ENCODE measurements around the gene PTPN11. TPM values are rescaled to one million over a fixed set of nuclear protein-coding genes. Genes with fewer than 3 reads are reported as not detected.

PTPN11 gene
- total and polyA plus RNA-seq, 2 of the 13 experiments (the other 11 are each of a cell fraction or from before 2014, with no cell fraction given), result 30.0 to 63.5 TPM

DNA sequence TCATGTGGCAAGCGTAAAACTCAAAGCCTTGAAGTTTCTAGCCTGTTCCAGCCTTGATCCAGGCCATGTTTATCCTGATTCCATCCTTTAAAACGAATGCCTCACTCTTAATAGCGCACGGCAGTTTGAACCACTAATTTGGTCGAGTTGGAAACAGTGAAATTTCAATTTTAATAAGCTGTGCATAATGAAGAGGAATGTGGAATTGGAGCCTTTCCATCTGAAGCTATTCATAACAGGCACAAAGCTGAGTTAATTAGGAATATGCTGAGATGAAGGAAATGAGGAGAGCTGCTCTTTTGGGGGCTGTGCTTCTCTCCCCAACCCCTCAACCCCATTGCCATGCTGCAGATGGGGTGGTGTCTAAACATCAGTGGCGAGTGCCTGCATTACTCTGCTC lies 70.7 kb downstream of the PTPN11 start:
- ChIA-PET POLR2A (no interaction called here), CTCF (ENCODE audit: low intra/inter-chr PET ratio, low total read pairs) (no interaction called here)
- H3K4me2 ChIP-seq (ENCODE audit: low read depth, low read length), result no peak overlapping the region
- no TSS peak for BruUV-seq (replicated peaks)
- no peak overlapping the region for H3K9ac ChIP-seq (ENCODE audit: insufficient read depth, low read depth, low read length)
- no peaks in the 10 kb centered on the region for H3K9me3 ChIP-seq (ENCODE audit: low read length)
- intact Hi-C loops (cut with micrococcal nuclease; ENCODE audit: unreplicated experiment) (no loop called here), in situ Hi-C loops (cut with HindIII; ENCODE audit: extremely low pct_ligation_motif_present, low pct_unique_long_range_greater_than_20kb) (no loop called here)
- H2AFZ ChIP-seq (ENCODE audit: low read length), result no peak overlapping the region
- ATAC-seq, result no peak
- peaks cover 22 to 62% of the 10 kb centered on the region in 2 experiments for H3K36me3 ChIP-seq (replicated peaks in 1 of 2; ENCODE audit: control insufficient read depth in 1 of 2, insufficient read depth in 2 of 2, low read length in 2 of 2)
- FAIRE-seq, result no peak
- no peak overlapping the region for H3K4me3 ChIP-seq (replicated peaks in 1 of 3; ENCODE audit: insufficient read depth in 1 of 3, low read depth in 2 of 3, low read length in 3 of 3)
- DNase-seq (ENCODE audit: low spot score), result no peak
- WGBS (ENCODE audit: low lambda C conversion rate), result 92% methylated on average over 6 of the region's 6 CpGs
- H3K27me3 ChIP-seq (ENCODE audit: control insufficient read depth in 1 of 2, insufficient read depth in 2 of 2, low read length in 2 of 2), result no peaks in the 10 kb centered on the region
- no peaks in the 10 kb centered on the region for H4K20me1 ChIP-seq (ENCODE audit: insufficient read depth, low read length)
- no peaks in the 10 kb centered on the region for H3K4me1 ChIP-seq (ENCODE audit: insufficient read depth, low read length)
- no peak overlapping the region for H3K27ac ChIP-seq (ENCODE audit: extremely low read length, insufficient read depth, low read length)
- no peaks in the 10 kb centered on the region for H3K79me2 ChIP-seq (ENCODE audit: insufficient read depth, low read length)
- no peak for TF ChIP-seq ZBTB43 (CRISPR knock-in tag; conservative IDR thresholded peaks at IDR 0.05)
- no peak for TF ChIP-seq TBX3 (IDR thresholded peaks at IDR 0.05; ENCODE audit: borderline replicate concordance)
- no peak for TF ChIP-seq YY1 (IDR thresholded peaks at IDR 0.05; ENCODE audit: insufficient read depth, insufficient replicate concordance, low read depth, low read length)
- TF ChIP-seq RARA (CRISPR knock-in tag; IDR thresholded peaks at IDR 0.05), result no peak
- TF ChIP-seq FOXP4 (CRISPR knock-in tag; IDR thresholded peaks at IDR 0.05), result no peak
- TF ChIP-seq, protein P1, sequence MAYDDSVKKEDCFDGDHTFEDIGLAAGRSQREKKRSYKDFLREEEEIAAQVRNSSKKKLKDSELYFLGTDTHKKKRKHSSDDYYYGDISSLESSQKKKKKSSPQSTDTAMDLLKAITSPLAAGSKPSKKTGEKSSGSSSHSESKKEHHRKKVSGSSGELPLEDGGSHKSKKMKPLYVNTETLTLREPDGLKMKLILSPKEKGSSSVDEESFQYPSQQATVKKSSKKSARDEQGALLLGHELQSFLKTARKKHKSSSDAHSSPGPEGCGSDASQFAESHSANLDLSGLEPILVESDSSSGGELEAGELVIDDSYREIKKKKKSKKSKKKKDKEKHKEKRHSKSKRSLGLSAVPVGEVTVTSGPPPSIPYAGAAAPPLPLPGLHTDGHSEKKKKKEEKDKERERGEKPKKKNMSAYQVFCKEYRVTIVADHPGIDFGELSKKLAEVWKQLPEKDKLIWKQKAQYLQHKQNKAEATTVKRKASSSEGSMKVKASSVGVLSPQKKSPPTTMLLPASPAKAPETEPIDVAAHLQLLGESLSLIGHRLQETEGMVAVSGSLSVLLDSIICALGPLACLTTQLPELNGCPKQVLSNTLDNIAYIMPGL (CRISPR knock-in tag; IDR thresholded peaks at IDR 0.05; ENCODE audit: borderline replicate concordance in 1 of 2, low read depth in 1 of 2), result no peak
- no peak for TF ChIP-seq MEIS1 (CRISPR knock-in tag; IDR thresholded peaks at IDR 0.05; ENCODE audit: borderline replicate concordance)
- TF ChIP-seq ZNF34 (CRISPR knock-in tag; IDR thresholded peaks at IDR 0.05; ENCODE audit: borderline replicate concordance), result no peak
- no peak for TF ChIP-seq ZBTB42 (CRISPR knock-in tag; IDR thresholded peaks at IDR 0.05)
